IMR-90 (cell line): ENCODE measurements around the gene CNTN4. TPM values are rescaled to one million over a fixed set of nuclear protein-coding genes. Genes with fewer than 3 reads are reported as not detected.

ENCODE experiments used
- ATAC-seq: fragments of 200-7000 bp; cut with Tn5 transposase; 2 replicates; pipeline ENCODE4 v1.9.1; 2020; ENCODE audit warnings: low read depth, mild to moderate bottlenecking, moderate library complexity
- BruUV-seq: library from RNA; stranded (reverse); fragments of 400-500 nt; replicated peaks from 2 replicates; lab custom pipeline; 2021; lab: Mats Ljungman, UMichigan
- CTCF ChIA-PET: fragments of 300-600 bp; formaldehyde crosslinking; extraction: SDS; loops from one replicate; lab custom pipeline; 2021; ENCODE audit warnings: antibody characterized with exemption; lab: Yijun Ruan, JAX
- POLR2A ChIA-PET: fragments of 300-600 bp; sonication (Branson Sonifier 250); formaldehyde crosslinking; loops from one replicate; lab custom pipeline; 2022; ENCODE audit warnings: antibody characterized with exemption; ENCODE audit not compliant: unreplicated experiment; lab: Charles Lee
- DNase-seq: peaks from one replicate; pipeline ENCODE4 v3.0.0; 2013
- H2AFZ ChIP-seq: replicated peaks from 2 replicates; pipeline ENCODE3; 2013; ENCODE audit warnings: low read length, mild to moderate bottlenecking; ENCODE audit not compliant: poor library complexity
- H2AK5ac ChIP-seq: 2 replicates; pipeline ENCODE4 v1.6.1; 2013; ENCODE audit warnings: low read depth, low read length, inconsistent platforms
- H2AK9ac ChIP-seq: replicated peaks from 2 replicates; pipeline ENCODE3; 2013; ENCODE audit warnings: mild to moderate bottlenecking, low read depth, low read length, moderate library complexity; ENCODE audit not compliant: poor library complexity
- H2BK120ac ChIP-seq: 2 replicates; pipeline ENCODE4 v1.6.1; 2013; ENCODE audit warnings: low read depth, low read length, inconsistent platforms
- H2BK15ac ChIP-seq: 3 replicates; pipeline ENCODE4 v1.6.1; 2013; ENCODE audit warnings: low read depth, low read length, inconsistent platforms
- H2BK20ac ChIP-seq: 2 replicates; pipeline ENCODE4 v1.6.1; 2013; ENCODE audit warnings: low read depth, mild to moderate bottlenecking, inconsistent platforms, low read length, moderate library complexity
- H2BK5ac ChIP-seq: 2 replicates; pipeline ENCODE4 v1.6.1; 2013; ENCODE audit warnings: mild to moderate bottlenecking, low read depth, low read length, inconsistent platforms; ENCODE audit not compliant: poor library complexity, severe bottlenecking
- H3K14ac ChIP-seq: replicated peaks from 2 replicates; pipeline ENCODE4 v1.6.1; 2013; ENCODE audit warnings: low read depth, low read length, inconsistent platforms
- H3K18ac ChIP-seq: 2 replicates; pipeline ENCODE4 v1.6.1; 2013; ENCODE audit warnings: low read depth, low read length, control low read depth
- H3K23ac ChIP-seq: 2 replicates; pipeline ENCODE4 v1.6.1; 2013; ENCODE audit warnings: low read depth, low read length, inconsistent platforms
- H3K27ac ChIP-seq: 2 replicates; pipeline ENCODE4 v1.5.1; 2013; ENCODE audit warnings: mild to moderate bottlenecking, control low read depth, low read length; ENCODE audit not compliant: insufficient read depth
- H3K27me3 ChIP-seq: 2 replicates; pipeline ENCODE4 v1.6.1; 2013; ENCODE audit warnings: low read length; ENCODE audit not compliant: control insufficient read depth, insufficient read depth
- H3K36me3 ChIP-seq: 2 replicates; pipeline ENCODE4 v1.6.1; 2013; ENCODE audit warnings: low read length, mixed read lengths; ENCODE audit not compliant: control insufficient read depth, insufficient read depth
- H3K4ac ChIP-seq: 2 replicates; pipeline ENCODE4 v1.6.1; 2013; ENCODE audit warnings: low read depth, low read length, inconsistent platforms
- H3K4me1 ChIP-seq: 2 replicates; pipeline ENCODE4 v1.6.1; 2013; ENCODE audit warnings: low read length, mixed read lengths; ENCODE audit not compliant: control insufficient read depth, insufficient read depth
- H3K4me2 ChIP-seq: 2 replicates; pipeline ENCODE4 v1.6.1; 2013; ENCODE audit warnings: low read depth, mild to moderate bottlenecking, control low read depth, low read length, moderate library complexity
- H3K4me3 ChIP-seq: 2 replicates; pipeline ENCODE4 v1.5.1; 2013; ENCODE audit warnings: low read depth, mild to moderate bottlenecking, control low read depth, low read length, moderate library complexity; ENCODE audit not compliant: insufficient read depth
- H3K56ac ChIP-seq: 2 replicates; pipeline ENCODE4 v1.6.1; 2013; ENCODE audit warnings: low read length, inconsistent platforms; ENCODE audit not compliant: insufficient read depth; ENCODE audit errors: extremely low read depth
- H3K79me1 ChIP-seq, 2 experiments: 2 replicates each; pipeline ENCODE4 v1.6.1; 2013; ENCODE audit warnings: low read length in 2 of 2, inconsistent platforms in 1 of 2, low read depth in 1 of 2
- H3K9ac ChIP-seq: 2 replicates; pipeline ENCODE4 v1.6.1; 2013; ENCODE audit warnings: low read depth, low read length, control low read depth
- H3K9me1 ChIP-seq: 2 replicates; pipeline ENCODE4 v1.6.1; 2013; ENCODE audit warnings: low read length, inconsistent platforms; ENCODE audit not compliant: insufficient read depth
- H3K9me3 ChIP-seq: 2 replicates; pipeline ENCODE4 v1.6.1; 2013; ENCODE audit warnings: low read length; ENCODE audit not compliant: control insufficient read depth, insufficient read depth
- H4K20me1 ChIP-seq: 2 replicates; pipeline ENCODE4 v1.6.1; 2013; ENCODE audit warnings: low read length, inconsistent platforms; ENCODE audit not compliant: insufficient read depth
- H4K5ac ChIP-seq: 2 replicates; pipeline ENCODE4 v1.6.1; 2013; ENCODE audit warnings: mild to moderate bottlenecking, low read depth, low read length, control low read depth
- H4K8ac ChIP-seq, 2 experiments: 2 replicates each; pipeline ENCODE4 v1.6.1; 2013; ENCODE audit warnings: low read depth in 2 of 2, low read length in 2 of 2, control low read depth in 1 of 2, inconsistent platforms in 1 of 2
- H4K91ac ChIP-seq: 2 replicates; pipeline ENCODE4 v1.6.1; 2013; ENCODE audit warnings: low read depth, low read length, inconsistent platforms; ENCODE audit not compliant: insufficient read depth
- BHLHE40 ChIP-seq: fragments of 150-350 bp; IDR thresholded peaks from 2 replicates; pipeline ENCODE4 v1.6.1; 2016; ENCODE audit warnings: mild to moderate bottlenecking, low read depth, low read length
- CEBPB ChIP-seq: IDR thresholded peaks from 2 replicates; pipeline ENCODE4 v1.6.1; 2012; ENCODE audit warnings: low read depth, low read length, improper control_type of control experiment
- CHD1 ChIP-seq: IDR thresholded peaks from 2 replicates; pipeline ENCODE4 v1.6.1; 2012; ENCODE audit warnings: low read depth, low read length, improper control_type of control experiment
- CTCF ChIP-seq: conservative IDR thresholded peaks from 2 replicates; pipeline ENCODE4 v1.5.1; 2012; ENCODE audit warnings: mild to moderate bottlenecking, low read depth, low read length, improper control_type of control experiment
- ELK1 ChIP-seq: fragments of 150-350 bp; IDR thresholded peaks from 2 replicates; pipeline ENCODE4 v1.6.1; 2016; ENCODE audit warnings: low read depth, mild to moderate bottlenecking, low read length, moderate library complexity, borderline replicate concordance
- FOS ChIP-seq: fragments of 150-350 bp; IDR thresholded peaks from 2 replicates; pipeline ENCODE4 v1.6.1; 2016; ENCODE audit warnings: low read depth, low read length
- MAFK ChIP-seq: IDR thresholded peaks from 2 replicates; pipeline ENCODE4 v1.6.1; 2012; ENCODE audit warnings: low read depth, low read length, improper control_type of control experiment
- MAZ ChIP-seq: IDR thresholded peaks from 2 replicates; pipeline ENCODE4 v1.6.1; 2012; ENCODE audit warnings: low read depth, mild to moderate bottlenecking, low read length, improper control_type of control experiment, moderate library complexity, borderline replicate concordance
- MXI1 ChIP-seq: IDR thresholded peaks from 2 replicates; pipeline ENCODE4 v1.6.1; 2012; ENCODE audit warnings: low read depth, mild to moderate bottlenecking, low read length, moderate library complexity, borderline replicate concordance
- NFE2L2 ChIP-seq: fragments of 150-350 bp; IDR thresholded peaks from 2 replicates; pipeline ENCODE4 v1.6.1; 2016; ENCODE audit warnings: low read depth, mild to moderate bottlenecking, low read length
- POLR2A ChIP-seq: IDR thresholded peaks from 2 replicates; pipeline ENCODE4 v1.6.1; 2012; ENCODE audit warnings: mild to moderate bottlenecking, low read depth, low read length
- RAD21 ChIP-seq: IDR thresholded peaks from 2 replicates; pipeline ENCODE4 v1.6.1; 2012; ENCODE audit warnings: low read length, improper control_type of control experiment
- RCOR1 ChIP-seq: IDR thresholded peaks from 2 replicates; pipeline ENCODE4 v1.6.1; 2012; ENCODE audit warnings: mild to moderate bottlenecking, low read length, improper control_type of control experiment; ENCODE audit not compliant: insufficient replicate concordance
- RFX5 ChIP-seq: IDR thresholded peaks from 2 replicates; pipeline ENCODE4 v1.8.0; 2012; ENCODE audit warnings: low read depth, mild to moderate bottlenecking, low read length, moderate library complexity
- SMC3 ChIP-seq: fragments of 150-350 bp; IDR thresholded peaks from 2 replicates; pipeline ENCODE4 v1.6.1; 2016; ENCODE audit warnings: low read depth, mild to moderate bottlenecking, antibody characterized with exemption, low read length, moderate library complexity
- USF2 ChIP-seq: fragments of 150-350 bp; IDR thresholded peaks from 2 replicates; pipeline ENCODE4 v1.6.1; 2017; ENCODE audit warnings: mild to moderate bottlenecking, antibody characterized with exemption, low read length, low read depth
- WGBS, 2 experiments: methylation state at CpG; one replicate each; pipeline versions ENCODE4 v1.1.5 to v1.1.7; 2013; ENCODE audit warnings: missing lambda C conversion rate in 2 of 2; ENCODE audit not compliant: insufficient read length in 1 of 2; ENCODE audit errors: extremely low coverage in 2 of 2; 5-methylcytosine and 5-hydroxymethylcytosine counted together
- dilution Hi-C: fragments of 300-500 bp; cut with HindIII; formaldehyde crosslinking; loops from one replicate; pipeline ENCODE4 v1.14.3; 2018; ENCODE audit warnings: low sequenced_read_pairs; ENCODE audit not compliant: unreplicated experiment
- in situ Hi-C: fragments of 300-500 bp; cut with MboI; formaldehyde crosslinking; loops from 3 replicates; pipeline ENCODE4 v1.14.3; 2019; ENCODE audit warnings: low sequenced_read_pairs, inconsistent platforms, mixed read lengths
- intact Hi-C: fragments of 100-400 bp; cut with micrococcal nuclease; formaldehyde crosslinking; loops from 2 replicates; pipeline ENCODE4 v1.10.0; 2022
- polyA plus RNA-seq, 3 experiments: library from polyadenylated mRNA; depleted of rRNA; stranded (reverse); fragments of >200 nt; gene quantifications; 2 replicates each; pipeline ENCODE4 v1.2.3, GENCODE V29; 2012; ENCODE audit warnings: low replicate concordance in 1 of 3
- total RNA-seq: library from RNA; depleted of rRNA; stranded (reverse); fragments of >200 nt; gene quantifications from 2 replicates; pipeline ENCODE4 v1.2.3, GENCODE V29; 2012

CNTN4 gene
- total and polyA plus RNA-seq, 2 of the 4 experiments (the other 2 are of a cell fraction): under 0.01 TPM; not detected in 1

GRCh38 chr3:2853651-2854050 lies 755.0 kb downstream of the CNTN4 start:
- Histone ChIP-seq H3K14ac (no peak overlapping the region), H3K27me3 (no peaks in the 10 kb centered on the region), H3K23ac (no peak overlapping the region), H2BK15ac (no peak overlapping the region), H3K4me3 (no peak overlapping the region), H3K9me1 (no peaks in the 10 kb centered on the region), H4K20me1 (no peaks in the 10 kb centered on the region), H3K36me3 (no peaks in the 10 kb centered on the region), H3K9ac (no peak overlapping the region), H2BK5ac (no peak overlapping the region), H2BK20ac (no peak overlapping the region), H3K4me1 (no peaks in the 10 kb centered on the region), H3K18ac (no peak overlapping the region), H2BK120ac (no peak overlapping the region), H4K5ac (no peak overlapping the region), H3K27ac (no peak overlapping the region), H3K9me3 (peaks cover 6% of the 10 kb centered on the region; the same call in 1 of the 2 replicates), H2AK5ac (no peak overlapping the region), H2AK9ac (no peak overlapping the region), H4K91ac (no peak overlapping the region), H4K8ac (no peak overlapping the region), H3K79me1 (no peaks in the 10 kb centered on the region), H3K4ac (no peak overlapping the region), H3K4me2 (no peak overlapping the region), H3K56ac (no peak overlapping the region), H2AFZ (no peak overlapping the region)
- ATAC-seq (no peak), DNase-seq (no peak)
- ChIA-PET CTCF (no interaction called here), POLR2A (no interaction called here)
- BruUV-seq: no TSS peak
- WGBS, 2 experiments: 60% methylated on average over 2 of the region's 5 CpGs; no CpG with 5 or more reads in 1 of the 2 experiments
- intact Hi-C loops (loop anchor here (10.0 kb wide), 1 partner anchor 299 kb away; no protein-coding TSS in a partner anchor), dilution Hi-C loops (no loop called here), in situ Hi-C loops (no loop called here)
- TF ChIP-seq FOS (no peak), RFX5 (no peak), RAD21 (no peak), SMC3 (no peak), ELK1 (no peak), MXI1 (no peak), MAZ (no peak), POLR2A (no peak), CEBPB (no peak), CTCF (no peak), BHLHE40 (no peak), NFE2L2 (no peak), CHD1 (no peak), USF2 (no peak), MAFK (no peak), RCOR1 (no peak)
